Stimulated activated CD4-positive, alpha-beta T cell treated with anti-CD3 and anti-CD28 coated beads, Interleukin-2, amount 100 ng/mL, for 48 hours (primary cell): Measurements from ENCODE around the gene B4GALNT2.
"Not testable (repeated sequence)": the region's sequence is repeated elsewhere in the genome, so short reads cannot be mapped to it uniquely, and the experiment has no call there.

Source experiments
- DNase-seq, 2 donors: peaks; one replicate each; pipeline ENCODE4 v3.0.0-alpha.2; 2020

B4GALNT2 gene

GRCh38 chr17:49183801-49184200 lies 51.2 kb downstream of the B4GALNT2 start:
- DNase-seq: no peak

- DNase-seq: not testable (repeated sequence)
These were observed 52.0 kb downstream of the B4GALNT2 start for GRCh38 chr17:49184522-49184921.

DNA sequence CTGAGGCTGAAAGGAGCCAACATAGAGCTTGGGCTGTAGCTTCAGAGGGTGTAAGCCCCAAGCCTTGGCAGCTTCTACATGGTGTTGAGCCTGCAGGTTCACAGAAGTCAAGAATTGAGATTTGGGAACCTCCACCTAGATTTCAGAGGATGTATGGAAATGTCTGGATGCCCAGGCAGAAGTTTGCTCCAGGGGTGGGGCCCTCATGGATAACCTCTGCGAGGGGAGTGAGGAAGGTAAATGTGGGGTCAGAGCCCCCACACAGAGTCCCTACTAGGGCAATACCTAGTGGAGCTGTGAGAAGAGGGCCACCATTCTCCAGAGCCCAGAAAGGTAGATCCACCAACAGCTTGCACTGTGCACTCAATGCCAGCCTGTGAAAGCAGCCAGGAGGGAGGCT lies 52.8 kb downstream of the B4GALNT2 start:
- not testable (repeated sequence) for DNase-seq

- no peak for DNase-seq
These were observed 54.7 kb downstream of the B4GALNT2 start for GRCh38 chr17:49187301-49187700.

DNA sequence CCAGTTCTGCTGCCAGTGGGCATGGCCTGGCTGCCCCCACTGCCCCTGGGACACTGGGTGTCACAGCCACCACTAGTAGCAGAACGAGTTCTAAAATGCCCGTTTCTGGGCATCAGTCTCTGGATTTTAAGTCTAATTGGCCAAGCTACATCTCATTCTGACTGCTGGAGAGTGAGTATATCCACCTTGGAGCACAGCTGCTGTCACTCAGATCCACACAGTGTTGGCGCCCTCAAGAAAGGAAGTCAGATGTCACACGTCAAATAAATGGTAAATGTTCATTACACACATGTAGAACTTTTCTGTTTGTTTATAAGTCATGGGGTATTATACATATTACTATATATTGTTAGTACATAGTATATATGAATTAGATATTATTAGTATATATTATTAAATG lies 58.4 kb downstream of the B4GALNT2 start:
- no peak for DNase-seq

- no peak for DNase-seq
These were observed 58.9 kb downstream of the B4GALNT2 start for GRCh38 chr17:49191409-49191916.

GRCh38 chr17:49191917-49192741 lies 59.6 kb downstream of the B4GALNT2 start:
- peak; percentile 97 to 99 for DNase-seq

GRCh38 chr17:49193513-49194296 lies 61.1 kb downstream of the B4GALNT2 start:
- DNase-seq: no peak

DNA sequence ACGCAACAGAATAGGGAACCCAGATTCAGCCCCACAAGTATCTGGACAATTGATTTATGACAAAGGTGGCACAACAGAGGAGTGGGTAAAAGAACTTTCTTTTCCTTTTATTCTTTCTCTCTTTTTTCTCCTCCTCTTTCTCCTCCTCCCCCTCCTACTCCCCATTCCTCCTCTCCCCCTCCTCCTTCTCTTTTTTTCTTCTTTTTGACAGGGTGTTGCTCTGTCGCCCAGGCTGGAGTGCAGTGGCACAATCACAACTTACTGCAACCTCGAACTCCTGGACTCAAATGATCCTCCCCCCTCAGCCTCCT lies 61.7 kb downstream of the B4GALNT2 start:
- no peak for DNase-seq

- DNase-seq: no peak
These were observed 63.2 kb downstream of the B4GALNT2 start for GRCh38 chr17:49195751-49196150.

- no peak for DNase-seq
These were observed 64.0 kb downstream of the B4GALNT2 start for GRCh38 chr17:49196520-49196919.

DNA sequence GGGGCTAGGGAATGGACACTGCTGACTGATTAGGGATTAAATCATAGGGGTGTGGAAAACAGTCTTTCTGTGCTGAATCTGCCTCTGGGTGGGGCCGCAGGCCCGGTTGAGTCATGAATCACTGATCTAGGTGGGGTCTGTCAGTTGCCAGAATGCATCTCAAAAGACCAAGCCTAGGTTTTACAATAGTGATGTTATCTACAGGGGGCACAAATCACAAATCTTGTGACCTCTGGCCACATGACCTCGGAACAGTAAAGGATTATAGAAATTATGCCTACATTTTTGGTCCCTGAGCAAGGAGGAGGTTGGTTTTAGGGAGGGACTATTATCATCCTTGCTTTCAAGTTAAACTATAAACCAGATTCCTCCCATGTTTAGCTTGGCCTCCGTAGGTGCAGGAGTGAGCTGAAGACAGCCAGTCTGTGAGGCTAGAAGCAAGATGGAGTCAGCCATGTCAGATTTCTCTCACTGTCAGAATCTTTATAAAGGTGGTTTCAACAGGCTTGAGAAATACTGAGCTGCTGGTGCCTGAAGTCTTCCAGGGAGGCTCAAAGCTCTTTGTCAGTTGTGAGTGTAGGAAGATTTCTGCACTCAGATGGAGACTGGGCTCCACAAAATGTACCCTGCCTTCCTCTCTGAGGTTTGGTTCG lies 64.9 kb downstream of the B4GALNT2 start:
- no peak for DNase-seq

GRCh38 chr17:49198211-49198610 lies 65.6 kb downstream of the B4GALNT2 start:
- DNase-seq: no peak

GRCh38 chr17:49200423-49201083 lies 68.0 kb downstream of the B4GALNT2 start:
- no peak for DNase-seq

DNA sequence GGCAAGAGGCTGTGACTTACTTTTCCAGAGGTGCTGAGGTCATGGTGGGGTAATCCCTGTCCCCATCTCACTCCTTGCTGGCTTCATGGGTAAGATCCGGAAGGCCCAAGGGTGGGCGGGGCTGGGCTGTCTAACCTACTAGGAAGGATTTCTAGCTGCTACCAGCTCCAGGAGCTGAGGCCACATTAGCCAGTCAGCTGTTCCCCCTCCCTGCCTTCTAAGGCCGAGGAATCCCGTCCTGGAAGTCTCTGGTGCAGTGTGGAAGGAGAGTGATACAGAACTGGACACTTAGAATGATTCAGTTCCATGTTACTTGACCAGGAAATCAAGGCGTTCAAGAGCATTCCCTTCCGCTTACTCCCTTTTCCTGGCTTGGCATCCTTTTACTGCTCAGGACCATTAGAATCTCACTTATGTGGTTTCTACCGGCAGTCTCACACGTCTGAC lies 68.9 kb downstream of the B4GALNT2 start:
- no peak for DNase-seq

DNA sequence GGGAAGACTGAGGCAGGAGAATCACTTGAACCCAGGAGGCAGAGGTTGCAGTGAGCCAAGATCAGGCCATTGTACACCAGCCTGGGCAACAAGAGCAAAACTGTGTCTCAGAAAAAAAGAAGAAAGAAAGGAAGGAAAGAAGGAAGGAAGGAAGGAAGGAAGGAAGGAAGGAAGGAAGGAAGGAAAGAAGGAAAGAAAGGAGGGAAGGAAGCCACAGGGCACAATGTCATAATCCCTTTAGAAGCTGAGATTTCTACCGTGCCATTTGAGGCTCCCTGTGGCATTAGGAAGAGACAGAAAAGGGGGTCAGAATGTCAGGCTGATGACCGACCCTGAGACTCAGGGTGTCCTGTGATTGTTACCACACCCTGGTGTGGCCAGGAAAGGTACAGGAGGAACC lies 71.2 kb downstream of the B4GALNT2 start:
- no peak for DNase-seq

- no peak for DNase-seq
These were observed 71.9 kb downstream of the B4GALNT2 start for GRCh38 chr17:49204516-49204915.

DNA sequence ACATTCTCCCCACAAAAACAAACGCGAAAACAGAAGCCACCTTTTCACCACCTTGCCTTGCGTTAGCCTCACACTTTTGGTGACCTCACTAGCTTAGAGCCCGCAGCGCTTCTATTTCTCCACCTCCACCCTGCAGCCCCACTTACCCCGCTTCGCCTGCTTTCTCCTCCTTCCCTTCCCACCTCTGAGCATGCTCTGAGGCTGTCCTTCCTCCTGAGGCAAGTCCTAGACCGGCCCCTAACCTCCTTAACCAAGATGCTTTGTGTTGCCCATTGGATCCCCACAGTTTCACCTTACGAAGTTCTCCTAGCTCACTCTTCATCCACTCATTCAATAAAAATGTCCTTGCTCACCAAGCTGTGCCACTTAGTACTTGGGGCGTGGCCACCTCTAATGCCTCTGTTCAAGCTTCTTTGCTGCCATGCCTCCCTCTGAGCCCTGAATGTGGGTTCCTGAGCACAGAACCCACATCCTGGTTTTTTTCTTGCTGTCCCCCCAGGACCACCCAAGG lies 76.5 kb downstream of the B4GALNT2 start:
- no peak for DNase-seq

DNA sequence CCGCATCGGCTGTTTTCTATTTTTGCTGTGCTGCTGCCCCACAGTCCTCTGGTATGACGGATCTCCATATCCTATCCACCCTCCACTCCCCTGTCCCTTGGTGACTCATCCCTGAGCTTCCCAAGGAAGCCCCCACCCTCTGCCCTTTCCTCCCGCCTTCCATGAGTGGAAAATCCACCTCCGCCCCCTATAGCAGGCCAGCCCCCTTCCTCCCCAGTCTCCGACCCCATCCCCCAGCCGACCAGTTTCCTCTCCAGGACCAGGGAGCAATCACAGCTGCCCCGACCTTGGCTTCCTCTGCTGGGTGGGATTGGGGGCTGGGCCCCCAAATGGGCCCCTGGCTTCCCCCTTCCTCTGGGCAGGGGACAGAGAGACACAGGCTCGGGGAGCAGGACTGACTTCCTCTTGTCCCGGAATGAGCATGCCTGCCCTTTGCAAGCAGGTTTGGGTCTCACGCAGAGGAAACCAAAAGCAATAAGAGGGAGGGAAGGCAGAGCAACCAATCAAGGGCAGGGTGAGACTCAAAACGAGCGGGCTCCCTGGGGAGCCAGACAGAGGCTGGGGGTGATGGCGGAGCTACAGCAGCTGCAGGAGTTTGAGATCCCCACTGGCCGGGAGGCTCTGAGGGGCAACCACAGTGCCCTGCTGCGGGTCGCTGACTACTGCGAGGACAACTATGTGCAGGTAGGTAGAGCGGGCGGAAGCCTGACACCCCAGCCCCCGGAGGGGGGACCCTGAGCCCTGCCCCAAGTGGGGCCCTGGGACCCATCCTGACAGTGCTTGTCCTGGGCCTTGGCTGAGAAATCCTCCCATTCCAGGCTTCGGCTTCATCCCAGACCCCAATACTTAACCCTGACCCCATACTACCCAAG lies 77.8 kb downstream of the B4GALNT2 start, which contains the start of the genes ABI3 and GNGT2:
Gene ABI3 (plus strand): TSS at position 550 of the 872 bp plus-strand sequence. CDS start 18 bp downstream, at position 568.
Gene GNGT2 (minus strand): TSS at position 417 of the 872 bp plus-strand sequence. CDS start 3,152 bp downstream, outside the sequence.
- peak; percentile 57 to 60 for DNase-seq

DNA sequence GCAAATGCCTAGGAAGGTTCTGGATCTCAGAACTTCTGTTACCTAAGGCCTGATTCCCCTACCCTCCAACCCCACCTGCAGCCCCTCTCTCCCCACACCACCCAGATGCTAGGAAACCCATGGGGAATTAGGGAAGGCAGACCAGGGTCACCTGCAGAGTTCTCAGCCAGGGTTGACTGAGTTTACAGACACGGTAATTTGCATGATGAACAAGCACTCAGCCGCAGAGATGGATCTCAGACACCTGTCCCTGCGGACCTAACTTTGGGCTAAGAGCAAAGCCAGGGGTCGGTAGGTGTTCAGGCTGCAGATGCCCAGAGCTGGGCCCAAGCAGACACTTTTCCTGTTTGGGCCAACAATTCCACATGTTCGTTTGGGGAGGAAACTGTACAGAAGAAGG lies 80.8 kb downstream of the B4GALNT2 start:
- no peak for DNase-seq

DNA sequence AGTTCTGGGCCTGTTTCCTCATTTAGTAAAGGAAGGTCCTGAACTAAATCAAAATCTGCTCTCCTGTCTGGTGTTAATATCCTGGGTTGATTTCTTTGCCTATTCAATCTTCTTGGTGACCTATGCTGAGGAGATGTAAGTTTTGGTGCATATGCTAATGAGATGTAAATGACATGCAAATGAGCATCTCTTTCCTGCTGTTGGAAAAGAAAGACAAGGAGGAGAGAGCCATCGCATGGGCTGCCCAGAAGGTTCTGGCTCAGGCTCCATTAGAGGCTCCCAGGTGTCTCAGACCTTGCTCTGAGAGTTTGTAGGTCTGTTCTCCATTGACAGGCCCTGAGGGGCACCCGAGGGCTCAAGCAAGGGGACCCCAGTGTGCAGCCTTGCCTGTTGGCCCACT lies 81.3 kb downstream of the B4GALNT2 start:
- no peak for DNase-seq
